Mammary epithelial cell (primary cell): Measurements from ENCODE around the gene CACNG4.

Experiments
- EZH2 ChIP-seq: IDR thresholded peaks from 2 replicates; pipeline ENCODE4 v1.6.1; 2012; ENCODE audit warnings: low read length, inconsistent platforms, borderline replicate concordance
- TF ChIP-seq, protein P1 (sequence below), 2 donors: IDR thresholded peaks in 1 of 2; conservative IDR thresholded peaks in 1 of 2; 2 replicates each; pipeline ENCODE4 v1.5.1; 2011 to 2012; ENCODE audit warnings: inconsistent platforms in 2 of 2, low read length in 2 of 2, mild to moderate bottlenecking in 2 of 2, control low read depth in 1 of 2, low read depth in 1 of 2; ENCODE audit not compliant: insufficient read depth in 1 of 2; ENCODE audit errors: extremely low read depth in 1 of 2

DNA sequence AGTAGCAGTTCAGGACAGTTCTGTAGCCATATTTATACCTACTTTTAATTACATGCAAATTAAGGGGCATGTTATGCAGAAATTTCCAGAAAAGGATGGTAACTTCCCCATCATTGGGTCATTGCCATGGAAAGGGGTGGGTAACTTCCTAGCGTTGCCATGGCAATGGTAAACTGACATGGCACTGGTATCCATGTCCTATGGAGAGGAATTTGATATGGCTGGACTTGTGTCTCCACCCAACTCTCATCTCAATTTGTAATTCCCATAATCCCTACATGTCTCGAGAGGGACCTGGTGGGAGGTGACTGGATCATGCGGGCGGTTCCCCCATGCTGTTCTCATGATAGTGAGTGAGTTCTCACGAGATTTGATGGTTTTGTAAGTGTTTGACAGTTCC lies 35.6 kb upstream of the CACNG4 start:
- TF ChIP-seq, protein P1, sequence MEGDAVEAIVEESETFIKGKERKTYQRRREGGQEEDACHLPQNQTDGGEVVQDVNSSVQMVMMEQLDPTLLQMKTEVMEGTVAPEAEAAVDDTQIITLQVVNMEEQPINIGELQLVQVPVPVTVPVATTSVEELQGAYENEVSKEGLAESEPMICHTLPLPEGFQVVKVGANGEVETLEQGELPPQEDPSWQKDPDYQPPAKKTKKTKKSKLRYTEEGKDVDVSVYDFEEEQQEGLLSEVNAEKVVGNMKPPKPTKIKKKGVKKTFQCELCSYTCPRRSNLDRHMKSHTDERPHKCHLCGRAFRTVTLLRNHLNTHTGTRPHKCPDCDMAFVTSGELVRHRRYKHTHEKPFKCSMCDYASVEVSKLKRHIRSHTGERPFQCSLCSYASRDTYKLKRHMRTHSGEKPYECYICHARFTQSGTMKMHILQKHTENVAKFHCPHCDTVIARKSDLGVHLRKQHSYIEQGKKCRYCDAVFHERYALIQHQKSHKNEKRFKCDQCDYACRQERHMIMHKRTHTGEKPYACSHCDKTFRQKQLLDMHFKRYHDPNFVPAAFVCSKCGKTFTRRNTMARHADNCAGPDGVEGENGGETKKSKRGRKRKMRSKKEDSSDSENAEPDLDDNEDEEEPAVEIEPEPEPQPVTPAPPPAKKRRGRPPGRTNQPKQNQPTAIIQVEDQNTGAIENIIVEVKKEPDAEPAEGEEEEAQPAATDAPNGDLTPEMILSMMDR (conservative IDR thresholded peaks at IDR 0.05 in 1 of 2, IDR thresholded peaks at IDR 0.05 in 1 of 2; ENCODE audit: extremely low read depth in 1 of 2, insufficient read depth in 1 of 2, low read depth in 1 of 2, low read length in 2 of 2), result no peak
- TF ChIP-seq EZH2, result no peak
